GM18858 (cell line): ENCODE data around the gene STX8.

ENCODE experiments used
- ATAC-seq: cut with Tn5 transposase; IDR thresholded peaks from one replicate; pipeline ENCODE4 v1.9.1; 2021; ENCODE audit not compliant: unreplicated experiment

STX8 gene

GRCh38 chr17:9242497-9242881 is 333.1 kb downstream of the STX8 start:
- ATAC-seq = no peak

GRCh38 chr17:9241774-9242496 is 333.7 kb downstream of the STX8 start:
- no peak for ATAC-seq

GRCh38 chr17:9241371-9241712 is 334.3 kb downstream of the STX8 start:
- ATAC-seq = no peak

DNA sequence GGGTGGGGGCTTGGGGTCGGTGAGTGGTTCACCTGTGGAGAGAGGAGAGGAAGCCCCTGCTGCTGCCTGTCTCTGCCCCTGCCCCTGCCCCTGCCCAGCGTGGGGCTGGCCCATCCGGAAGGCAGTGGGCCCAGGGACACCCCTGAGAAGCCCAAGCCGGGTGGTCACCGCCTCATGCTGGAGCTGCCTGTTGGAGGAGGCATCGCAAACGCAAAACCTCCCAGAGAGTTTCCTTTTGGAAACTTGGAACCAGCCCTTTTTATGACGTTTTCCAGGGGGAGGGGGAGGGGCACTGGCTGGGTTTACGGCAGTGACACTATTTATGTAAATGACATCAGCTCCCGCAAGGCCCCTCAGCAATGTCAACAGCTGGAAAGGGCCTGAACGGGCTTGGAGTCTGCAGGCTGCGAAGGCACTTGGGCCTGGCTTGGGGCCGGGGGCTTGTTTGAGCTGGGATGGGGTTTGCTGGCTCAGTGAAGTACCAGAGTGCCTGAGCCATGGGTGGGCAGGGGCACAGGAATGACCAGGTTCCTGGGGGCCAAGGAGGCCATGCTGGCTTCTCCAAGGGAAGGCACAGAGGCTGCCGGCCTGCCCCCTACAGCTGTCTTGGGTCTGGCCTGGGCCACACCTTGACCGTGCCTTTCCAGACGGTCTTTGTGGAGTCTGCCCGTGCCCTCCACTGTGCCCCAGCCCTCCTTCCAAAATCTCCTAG is 334.8 kb downstream of the STX8 start:
- no peak for ATAC-seq

- no peak for ATAC-seq
Measured at GRCh38 chr17:9239793-9240658, 335.6 kb downstream of the STX8 start.

GRCh38 chr17:9239246-9239792 is 336.3 kb downstream of the STX8 start:
- no peak for ATAC-seq

GRCh38 chr17:9238340-9239245 is 337.0 kb downstream of the STX8 start:
- ATAC-seq = no peak

- no peak for ATAC-seq
Measured at GRCh38 chr17:9237661-9238301, 337.8 kb downstream of the STX8 start.

GRCh38 chr17:9237053-9237410 is 338.6 kb downstream of the STX8 start:
- ATAC-seq = no peak

DNA sequence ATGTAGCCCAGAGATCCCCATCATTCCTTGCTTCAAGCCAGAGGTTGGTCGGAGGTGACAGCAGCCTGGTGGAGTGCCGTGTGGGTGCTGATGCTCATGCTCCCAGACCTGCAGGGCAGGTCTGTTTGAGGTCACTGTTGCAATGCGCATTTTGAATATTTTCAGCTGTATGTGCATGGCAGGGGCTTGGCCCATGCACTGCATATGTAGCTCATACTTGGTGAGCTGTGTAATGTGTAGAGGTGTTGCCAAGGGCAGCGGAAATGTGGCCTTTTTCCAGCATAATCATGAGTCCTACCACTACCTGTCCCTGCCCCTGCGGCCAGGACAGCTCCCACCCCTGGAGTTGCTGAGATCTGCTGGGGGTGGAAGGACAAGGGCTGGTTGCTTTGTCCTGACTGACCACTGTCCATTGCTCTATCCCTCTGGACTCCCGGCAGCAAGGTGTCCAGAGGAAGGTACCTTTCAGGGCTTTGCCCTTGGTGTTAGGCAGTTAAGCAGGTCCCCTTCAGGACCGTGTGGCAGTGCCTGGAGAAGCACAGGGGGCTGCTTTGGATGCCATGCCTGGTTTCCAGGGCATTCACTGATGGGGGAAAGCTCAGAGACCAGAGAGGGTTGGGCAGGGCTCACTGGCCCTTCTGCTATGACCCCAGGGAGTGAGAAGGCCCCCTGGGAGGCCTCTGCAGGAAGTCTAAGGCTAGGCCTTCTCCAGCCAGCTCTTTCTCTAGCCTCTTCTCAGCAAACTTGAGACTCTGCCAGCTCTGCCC is 339.2 kb downstream of the STX8 start:
- no peak for ATAC-seq

DNA sequence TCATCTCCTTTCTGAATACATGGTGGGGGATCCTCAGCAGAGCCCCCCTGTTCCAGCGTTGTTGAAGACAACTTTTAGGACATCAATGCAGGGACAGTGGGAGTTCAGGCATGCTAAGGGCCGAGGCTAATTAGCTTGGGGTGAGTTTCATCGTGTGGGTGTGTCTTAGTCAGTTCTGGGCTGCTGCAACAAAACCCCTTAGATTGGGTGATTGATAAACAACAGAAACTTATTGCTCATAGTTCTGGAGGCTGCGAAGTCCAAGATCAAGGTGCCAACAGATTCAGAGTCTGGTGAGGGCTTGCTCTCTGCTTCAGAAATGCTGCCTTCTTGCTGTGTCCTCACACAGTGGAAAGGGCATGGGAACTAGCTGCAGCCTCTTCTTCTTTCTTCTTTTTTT is 340.3 kb downstream of the STX8 start:
- no peak for ATAC-seq

- no peak for ATAC-seq
Measured at GRCh38 chr17:9234389-9234945, 341.2 kb downstream of the STX8 start.

GRCh38 chr17:9233761-9234160 is 341.9 kb downstream of the STX8 start:
- no peak for ATAC-seq

DNA sequence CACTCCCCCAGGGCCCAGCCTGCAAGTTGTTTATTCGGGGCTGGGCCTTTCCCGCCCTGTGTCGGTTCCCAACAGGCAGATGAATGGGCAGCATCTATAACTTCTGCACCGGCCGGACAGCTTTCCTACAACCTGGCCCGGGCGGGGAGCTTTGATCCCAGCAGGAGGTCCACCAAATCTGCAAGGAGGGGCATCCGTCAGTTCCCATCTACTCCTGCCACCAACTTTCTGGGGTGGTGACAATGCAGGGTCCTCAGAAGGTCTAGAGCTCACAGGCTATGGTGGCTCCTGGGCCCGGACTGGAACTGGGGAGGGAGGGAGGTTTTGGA is 342.4 kb downstream of the STX8 start:
- no peak for ATAC-seq

DNA sequence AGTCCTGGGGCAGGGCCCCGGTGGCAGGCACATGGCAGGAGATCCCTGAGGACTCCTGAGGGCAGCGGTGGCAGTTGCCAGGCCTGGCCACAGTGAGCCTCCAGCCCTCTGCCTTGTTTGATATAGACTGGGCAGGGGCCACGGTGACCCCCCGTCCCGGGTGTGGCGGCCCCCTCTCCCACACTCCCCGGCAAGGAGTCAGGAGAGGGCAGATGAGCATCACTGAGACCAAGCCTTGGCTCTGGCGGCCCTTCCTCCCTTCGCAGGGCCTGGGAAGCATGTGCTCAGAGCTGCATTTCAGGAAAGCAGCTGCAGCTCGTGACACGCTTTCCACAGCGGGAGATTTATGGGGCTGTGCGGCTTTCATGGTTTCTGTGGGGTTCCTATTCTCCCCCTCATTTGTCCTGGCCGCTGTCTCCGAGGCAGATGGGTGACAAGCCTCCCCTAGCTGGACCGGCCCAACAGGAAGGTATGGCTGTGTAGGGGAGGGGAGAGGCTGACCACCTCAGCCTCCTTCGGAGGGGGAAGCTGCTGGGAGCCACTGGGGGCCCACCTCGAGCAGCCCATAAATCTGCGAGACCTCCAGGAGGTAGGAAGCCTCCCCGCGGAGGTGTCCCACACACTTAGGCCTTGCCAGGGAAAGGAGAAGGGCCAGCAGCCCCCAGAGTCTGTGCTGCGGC is 342.9 kb downstream of the STX8 start:
- ATAC-seq = no peak

DNA sequence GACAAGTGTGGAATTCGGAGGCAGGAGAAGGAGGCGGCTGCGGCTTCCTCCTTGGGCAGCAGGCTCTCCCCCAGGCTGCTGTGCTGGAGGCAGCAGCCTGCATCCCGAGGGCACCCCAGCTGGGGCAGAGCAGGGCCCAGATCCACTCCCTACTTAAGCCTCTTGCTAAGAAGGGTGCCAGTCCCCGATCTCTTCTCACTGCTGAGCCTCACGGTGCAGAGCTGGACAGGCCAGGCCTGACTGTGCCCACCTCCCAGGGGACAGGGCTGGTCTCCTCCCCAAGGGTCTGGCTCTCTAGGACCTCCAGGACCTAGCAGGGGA is 343.5 kb downstream of the STX8 start:
- no peak for ATAC-seq

DNA sequence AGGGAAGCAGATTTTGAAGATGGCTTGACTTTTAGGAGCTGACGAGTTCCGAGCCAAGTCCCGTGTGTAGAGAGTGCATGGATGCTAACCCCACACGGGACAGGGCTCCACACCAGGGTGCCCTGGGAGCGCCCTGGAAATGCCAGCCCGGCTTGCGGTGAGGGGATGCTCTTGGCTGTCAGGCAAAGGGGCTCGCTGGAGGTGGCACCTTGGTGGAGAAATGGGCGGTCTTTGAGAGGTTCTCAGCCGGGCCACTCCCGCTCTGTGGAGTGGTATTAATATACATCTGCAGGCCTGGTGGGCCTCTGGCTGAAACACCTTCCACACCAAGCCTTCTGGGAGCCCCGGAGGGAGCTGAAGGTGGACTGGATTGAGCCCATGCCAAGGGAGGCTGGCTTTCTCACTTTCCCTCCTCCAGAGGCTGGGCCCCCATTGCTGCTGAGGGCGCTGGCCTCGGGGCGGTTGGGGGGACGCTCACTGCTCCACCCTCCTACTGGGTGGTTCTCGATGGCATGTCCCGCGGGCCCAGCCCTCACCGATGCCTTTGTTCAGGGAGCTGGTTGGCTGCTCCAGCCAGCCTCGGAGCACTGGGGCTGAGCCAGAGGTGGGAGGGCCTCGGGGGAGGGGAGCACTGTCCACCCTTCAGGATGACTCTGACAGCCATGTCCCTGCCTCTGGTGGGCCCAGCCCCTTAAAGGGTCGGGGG is 344.0 kb downstream of the STX8 start:
- no peak for ATAC-seq

DNA sequence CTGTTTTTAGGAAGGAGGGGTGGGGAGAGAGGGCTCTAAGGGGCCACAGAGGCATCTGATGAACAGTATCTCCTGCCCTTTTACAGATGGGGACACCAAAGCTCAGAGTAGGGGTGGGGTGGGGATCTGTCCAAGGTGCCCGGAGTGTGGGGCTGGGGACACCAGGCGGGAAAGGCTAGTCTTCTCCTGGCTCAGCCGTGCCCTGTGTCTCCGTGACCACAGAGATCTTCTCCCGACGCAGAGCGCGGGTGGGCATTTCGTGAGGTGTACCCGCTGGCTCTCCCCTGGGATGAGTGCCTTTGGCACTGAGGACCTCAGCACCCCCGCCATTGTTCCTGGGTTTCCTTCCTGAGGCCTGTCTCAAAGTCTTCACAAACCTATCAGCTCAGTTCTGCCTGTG is 344.8 kb downstream of the STX8 start:
- ATAC-seq = no peak
